Cardiac muscle cell (in vitro differentiated cells and primary cell): ENCODE measurements around the gene ABHD14A. TPM values are rescaled to one million over a fixed set of nuclear protein-coding genes. Genes with fewer than 3 reads are reported as not detected.

ENCODE experiments used
- DNase-seq, 2 donors: peaks; one replicate each; pipeline versions ENCODE4 v3.0.0 to v3.0.0-alpha.2; 2010 to 2017; ENCODE audit warnings: low read depth in 1 of 2, low spot score in 1 of 2
- H3K27ac ChIP-seq: fragments of 200-600 bp; sonication (generic); 2 replicates; pipeline ENCODE4 v1.5.1; 2016
- H3K27me3 ChIP-seq: fragments of 200-600 bp; sonication (generic); 2 replicates; pipeline ENCODE4 v1.6.0; 2016; ENCODE audit warnings: control low read depth
- H3K36me3 ChIP-seq: fragments of 200-600 bp; sonication (generic); 2 replicates; pipeline ENCODE4 v1.5.1; 2016; ENCODE audit warnings: control low read depth
- H3K4me1 ChIP-seq: fragments of 200-600 bp; sonication (generic); 2 replicates; pipeline ENCODE4 v1.8.1; 2017; ENCODE audit warnings: low read depth, mild to moderate bottlenecking, mixed run types
- H3K4me3 ChIP-seq: fragments of 200-600 bp; sonication (generic); 2 replicates; pipeline ENCODE4 v1.5.1; 2016; ENCODE audit warnings: mild to moderate bottlenecking
- H3K9me3 ChIP-seq: fragments of 200-600 bp; sonication (generic); 2 replicates; pipeline ENCODE4 v1.5.1; 2017; ENCODE audit warnings: low read depth, mild to moderate bottlenecking, control low read depth
- polyA plus RNA-seq: library from polyadenylated mRNA; unstranded; fragments of >200 nt; fragmentation: Nextera tagmentation; extraction: Ambion mirVana; gene quantifications from 2 replicates; pipeline ENCODE4 v1.2.1, GENCODE V29; 2016
- total RNA-seq: library from RNA; depleted of rRNA; stranded (reverse); fragments of >200 nt; gene quantifications from 2 replicates; pipeline ENCODE4 v1.2.3, GENCODE V29; 2016
- TF ChIP-seq, protein P1 (sequence below): IDR thresholded peaks from 2 replicates; pipeline ENCODE4 v1.5.1; 2012; ENCODE audit warnings: low read depth, mild to moderate bottlenecking, low read length

The ABHD14A gene
- total and polyA plus RNA-seq, 2 experiments from 2014 or later = 56.5 to 104 TPM

DNA sequence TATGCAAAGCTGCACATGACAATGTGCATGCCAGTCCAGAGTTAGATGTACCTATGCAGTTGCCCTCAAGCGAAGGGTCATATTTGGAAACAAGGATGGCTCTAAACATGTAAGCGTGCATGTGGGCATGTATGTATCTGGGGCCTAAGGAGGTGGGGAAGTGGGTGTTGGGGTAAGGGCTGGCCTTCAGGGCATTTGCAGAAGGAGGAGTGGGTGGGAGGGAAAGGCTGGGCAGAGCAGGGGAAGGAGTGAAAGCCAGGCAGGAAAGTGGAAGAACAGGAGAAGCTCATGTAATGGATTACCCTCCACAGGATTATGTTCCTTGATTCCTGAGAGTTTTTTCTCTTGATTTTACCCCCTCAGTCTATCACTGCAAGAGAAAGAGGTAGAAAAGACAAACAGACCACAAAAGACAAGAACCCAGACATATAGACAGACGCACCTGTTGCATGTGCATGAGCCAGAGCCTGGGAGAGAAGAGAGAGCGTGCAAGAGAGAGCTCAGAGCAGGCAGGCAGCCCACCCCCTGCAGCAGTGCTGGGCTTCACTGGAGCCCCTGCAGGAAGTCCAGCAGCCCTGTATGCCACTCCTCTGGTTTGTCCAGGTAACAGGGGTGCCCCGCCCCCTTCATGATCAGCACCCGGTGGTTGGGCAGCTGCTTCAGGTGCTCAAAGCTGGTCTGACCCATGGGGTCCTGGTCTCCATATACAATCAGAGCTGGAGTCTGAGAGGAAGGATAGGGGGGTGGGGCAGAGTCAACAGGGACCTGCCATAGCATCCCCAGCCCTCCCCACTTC is 5.8 kb upstream of the ABHD14A start:
- no peaks in the 10 kb centered on the region for H3K9me3 ChIP-seq
- DNase-seq = no peak
- H3K4me1 ChIP-seq = peaks cover 20% of the 10 kb centered on the region
- no peaks in the 10 kb centered on the region for H3K27me3 ChIP-seq
- no peak overlapping the region for H3K4me3 ChIP-seq
- no peaks in the 10 kb centered on the region for H3K36me3 ChIP-seq
- TF ChIP-seq, protein P1, sequence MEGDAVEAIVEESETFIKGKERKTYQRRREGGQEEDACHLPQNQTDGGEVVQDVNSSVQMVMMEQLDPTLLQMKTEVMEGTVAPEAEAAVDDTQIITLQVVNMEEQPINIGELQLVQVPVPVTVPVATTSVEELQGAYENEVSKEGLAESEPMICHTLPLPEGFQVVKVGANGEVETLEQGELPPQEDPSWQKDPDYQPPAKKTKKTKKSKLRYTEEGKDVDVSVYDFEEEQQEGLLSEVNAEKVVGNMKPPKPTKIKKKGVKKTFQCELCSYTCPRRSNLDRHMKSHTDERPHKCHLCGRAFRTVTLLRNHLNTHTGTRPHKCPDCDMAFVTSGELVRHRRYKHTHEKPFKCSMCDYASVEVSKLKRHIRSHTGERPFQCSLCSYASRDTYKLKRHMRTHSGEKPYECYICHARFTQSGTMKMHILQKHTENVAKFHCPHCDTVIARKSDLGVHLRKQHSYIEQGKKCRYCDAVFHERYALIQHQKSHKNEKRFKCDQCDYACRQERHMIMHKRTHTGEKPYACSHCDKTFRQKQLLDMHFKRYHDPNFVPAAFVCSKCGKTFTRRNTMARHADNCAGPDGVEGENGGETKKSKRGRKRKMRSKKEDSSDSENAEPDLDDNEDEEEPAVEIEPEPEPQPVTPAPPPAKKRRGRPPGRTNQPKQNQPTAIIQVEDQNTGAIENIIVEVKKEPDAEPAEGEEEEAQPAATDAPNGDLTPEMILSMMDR = no peak
- H3K27ac ChIP-seq = peak overlapping the region; percentile 86

DNA sequence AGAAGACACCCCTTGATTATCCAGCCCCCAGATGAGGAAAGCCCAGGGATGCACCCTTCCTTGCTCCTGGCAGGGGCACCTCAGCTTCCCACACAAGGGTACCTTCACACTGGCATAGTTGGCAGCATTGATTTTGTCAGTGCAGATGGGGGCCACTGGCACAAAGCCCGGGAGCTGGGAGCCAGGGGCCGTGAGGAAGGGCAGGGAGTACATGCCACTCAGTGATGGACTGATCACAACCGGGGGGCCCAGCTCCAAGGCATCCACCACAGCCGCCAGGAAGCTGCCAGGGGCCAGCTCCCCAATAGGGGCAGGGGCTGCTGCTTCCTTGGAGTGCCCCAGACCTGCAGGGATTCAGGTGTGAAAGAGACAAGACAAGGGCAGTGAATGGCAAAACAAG is 5.0 kb upstream of the ABHD14A start:
- Histone ChIP-seq H3K27me3 (no peaks in the 10 kb centered on the region), H3K4me1 (peaks cover 22% of the 10 kb centered on the region), H3K27ac (no peak overlapping the region), H3K36me3 (no peaks in the 10 kb centered on the region), H3K9me3 (no peaks in the 10 kb centered on the region), H3K4me3 (no peak overlapping the region)
- DNase-seq = no peak
- TF ChIP-seq, protein P1 = no peak

DNA sequence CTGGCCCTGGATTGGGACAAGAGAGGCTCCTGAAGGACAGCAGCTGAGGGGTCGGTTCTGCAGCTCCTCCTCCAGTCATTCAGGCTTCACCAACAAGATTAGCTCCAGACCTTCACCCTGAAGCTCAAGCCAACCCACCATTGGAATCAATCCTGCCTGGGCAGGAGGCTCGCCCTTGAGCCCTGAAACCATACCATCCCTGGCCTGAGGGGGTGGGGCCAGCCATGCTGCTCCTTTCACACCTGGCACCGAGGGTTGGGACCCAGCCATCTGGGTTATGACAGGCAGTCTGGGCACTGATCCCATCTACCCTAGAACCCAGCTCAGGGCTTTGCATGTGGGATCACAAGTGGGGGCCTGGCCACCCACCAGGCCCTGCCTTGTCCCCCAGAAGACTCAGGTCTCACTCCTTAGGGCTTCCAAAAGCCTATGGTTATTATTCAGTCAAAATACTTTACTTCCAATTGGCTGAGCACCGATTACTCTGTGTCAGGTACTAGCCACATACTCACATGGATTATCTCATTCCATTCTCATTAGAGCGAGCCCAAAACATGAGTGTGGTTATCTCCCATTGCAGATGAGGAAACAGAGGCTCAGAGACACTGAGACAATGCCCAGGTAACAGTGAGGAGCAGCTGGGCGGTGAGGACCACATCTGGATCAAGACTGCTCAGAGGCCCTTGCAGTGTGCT is 4.1 kb upstream of the ABHD14A start:
- Histone ChIP-seq H3K4me3 (no peak overlapping the region), H3K27ac (peak overlapping the region; percentile 24), H3K36me3 (no peaks in the 10 kb centered on the region), H3K9me3 (no peaks in the 10 kb centered on the region), H3K4me1 (peaks cover 28% of the 10 kb centered on the region), H3K27me3 (no peaks in the 10 kb centered on the region)
- no peak for DNase-seq
- TF ChIP-seq, protein P1 = no peak

DNA sequence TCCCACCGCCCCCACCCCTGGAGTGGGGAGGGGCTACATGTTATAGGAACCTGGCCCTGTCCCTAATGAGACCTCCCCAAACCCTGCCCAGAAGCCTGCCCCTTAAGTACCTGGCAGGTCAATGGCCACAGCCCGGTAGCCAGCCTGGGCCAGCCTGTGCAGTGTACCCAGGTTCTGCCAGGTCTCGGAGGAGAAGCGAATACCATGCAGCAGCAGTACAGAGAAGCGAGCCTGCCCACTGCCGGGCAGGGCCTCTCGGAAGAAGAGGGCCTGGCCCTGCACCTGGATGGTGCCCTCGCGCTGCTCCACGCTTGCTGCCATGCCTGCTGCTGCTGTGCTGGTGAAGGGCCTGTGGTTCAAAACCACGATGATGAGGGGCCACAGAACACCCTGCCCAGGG is 3.5 kb upstream of the ABHD14A start:
- Histone ChIP-seq H3K4me3 (no peak overlapping the region), H3K27me3 (no peaks in the 10 kb centered on the region), H3K4me1 (peaks cover 30% of the 10 kb centered on the region), H3K27ac (peak overlapping the region; percentile 24), H3K36me3 (no peaks in the 10 kb centered on the region), H3K9me3 (no peaks in the 10 kb centered on the region)
- TF ChIP-seq, protein P1 = no peak
- no peak for DNase-seq

DNA sequence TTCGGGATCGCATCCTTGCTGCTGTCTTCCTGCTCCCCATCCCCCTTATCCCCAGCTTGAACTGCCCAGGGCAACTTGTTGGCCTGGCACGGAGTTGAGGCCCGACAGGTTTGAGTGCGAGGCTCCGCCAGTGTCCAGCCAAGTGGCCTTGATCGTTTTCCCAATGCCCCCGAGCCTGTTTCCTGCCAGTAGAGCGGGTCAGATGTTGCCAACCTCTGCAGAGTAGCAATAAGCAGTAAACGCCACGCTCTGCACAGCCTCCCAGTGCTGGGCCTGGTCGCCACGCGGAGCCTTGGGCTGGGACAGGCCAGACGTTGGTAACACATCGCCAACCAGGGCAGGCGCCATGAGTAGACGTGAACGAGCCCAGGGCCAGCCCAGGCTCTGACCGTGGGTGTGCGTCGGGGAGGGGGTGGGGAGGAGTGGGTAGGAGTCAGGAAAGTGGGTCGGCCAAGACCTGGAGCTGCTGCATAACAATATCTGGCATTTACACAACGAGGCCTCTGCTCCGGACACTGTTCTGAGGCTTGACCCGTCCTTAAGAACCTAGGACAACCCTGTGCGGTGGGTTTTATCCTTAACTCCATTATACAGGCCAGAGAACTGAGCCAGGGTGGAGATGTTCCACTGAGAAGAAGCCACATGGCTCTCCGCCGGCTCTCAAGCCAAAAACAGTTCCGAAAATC is 444 bp upstream of the ABHD14A start:
- H3K9me3 ChIP-seq = no peaks in the 10 kb centered on the region
- H3K27me3 ChIP-seq = no peaks in the 10 kb centered on the region
- TF ChIP-seq, protein P1 = no peak
- H3K4me3 ChIP-seq = peak overlapping the region; percentile 51
- DNase-seq = peak in 1 of 2 donors; percentile 16
- H3K27ac ChIP-seq = no peak overlapping the region
- H3K4me1 ChIP-seq = peaks cover 21% of the 10 kb centered on the region
- H3K36me3 ChIP-seq = no peaks in the 10 kb centered on the region
